Measurements from ENCODE around the gene IL27RA. TPM values are rescaled to one million over a fixed set of nuclear protein-coding genes. Genes with fewer than 3 reads are reported as not detected.
"Not testable (repeated sequence)": the region's sequence is repeated elsewhere in the genome, so short reads cannot be mapped to it uniquely, and the experiment has no call there.

Gene IL27RA
- total and polyA plus RNA-seq, 10 donors: 12.8 to 28.7 (median 16.8) TPM

GRCh38 chr19:14022469-14022868 is 9.1 kb upstream of the IL27RA start:
- no peak for DNase-seq
- Histone ChIP-seq H3K27ac (peak overlapping the region in 3 of 8 donors; percentile 53 to 74 (median 69)), H3K27me3 (replicated peaks in 1 of 7) (no peaks in the 10 kb centered on the region), H3K4me3 (no peak overlapping the region), H3K36me3 (no peaks in the 10 kb centered on the region), H3K4me1 (peaks cover 8 to 74% (median 39%) of the 10 kb centered on the region in 6 donors), H3K9me3 (no peaks in the 10 kb centered on the region)
- WGBS, 5 donors: 79 to 92% (median 84%) methylated on average over 4 of the region's 4 CpGs
- intact Hi-C loops (cut with DNase I; ENCODE audit: low total_unique reads): no loop called here
- TF ChIP-seq CTCF (IDR thresholded peaks at IDR 0.05 in 8 of 11, conservative IDR thresholded peaks at IDR 0.05 in 3 of 11) (no peak), POLR2AphosphoS5 (IDR thresholded peaks at IDR 0.05) (no peak), POLR2A (IDR thresholded peaks at IDR 0.05) (no peak)

- WGBS, 5 donors: 46 to 61% (median 52%) methylated on average over 9 of the region's 9 CpGs
- H3K27ac ChIP-seq: peak overlapping the region; percentile 1 to 74 (median 61)
These were observed 7.9 kb upstream of the IL27RA start for GRCh38 chr19:14023404-14024235.

GRCh38 chr19:14026652-14027192 is 4.8 kb upstream of the IL27RA start:
- 84 to 97% (median 94%) methylated on average over 5 of the region's 5 CpGs for WGBS, 5 donors
- H3K4me3 ChIP-seq; H3K9me3 ChIP-seq; DNase-seq; H3K36me3 ChIP-seq; intact Hi-C loops (cut with DNase I; ENCODE audit: low total_unique reads); H3K27me3 ChIP-seq (replicated peaks in 1 of 7): not testable (repeated sequence)
- peak overlapping the region in 2 of 8 donors; percentile 46 to 74 for H3K27ac ChIP-seq
- H3K4me1 ChIP-seq: peaks cover 5 to 78% (median 34%) of the 10 kb centered on the region in 6 donors

More at GRCh38 chr19:14023404-14024235, 7.9 kb upstream of the IL27RA start:
- peaks cover 0 to 72% (median 29%) of the 10 kb centered on the region in 6 donors for H3K4me1 ChIP-seq
- H3K4me3 ChIP-seq: no peak overlapping the region
- H3K36me3 ChIP-seq: no peaks in the 10 kb centered on the region
- no peaks in the 10 kb centered on the region for H3K9me3 ChIP-seq
- TF ChIP-seq CTCF (IDR thresholded peaks at IDR 0.05 in 8 of 11, conservative IDR thresholded peaks at IDR 0.05 in 3 of 11): peak in 10 of 11 experiments; percentile 12 to 69 (median 62)
- no peak for TF ChIP-seq POLR2A (IDR thresholded peaks at IDR 0.05)
- TF ChIP-seq POLR2AphosphoS5 (IDR thresholded peaks at IDR 0.05): peak in 2 of 3 donors; percentile 52 to 78
- DNase-seq: peak; percentile 82
- intact Hi-C loops (cut with DNase I; ENCODE audit: low total_unique reads): no loop called here
- H3K27me3 ChIP-seq (replicated peaks in 1 of 7): no peaks in the 10 kb centered on the region

GRCh38 chr19:14027856-14028450 is 3.6 kb upstream of the IL27RA start, which contains the start of gene RLN3:
RLN3 (plus strand) TSS chr19:14028148; CDS start chr19:14028205, 57 bp downstream.
- H3K4me1 ChIP-seq: peaks cover 5 to 79% (median 37%) of the 10 kb centered on the region in 6 donors
- H3K4me3 ChIP-seq: no peak within 1 kb of the TSS
- WGBS, 5 donors: 77 to 87% (median 82%) methylated on average over 19 to 24 of the region's 24 CpGs
- H3K27ac ChIP-seq: peak within 1 kb of the TSS in 1 of 8 donors; percentile 74
- DNase-seq: no peak
- TF ChIP-seq POLR2A (IDR thresholded peaks at IDR 0.05) (no peak), POLR2AphosphoS5 (IDR thresholded peaks at IDR 0.05) (no peak)
- H3K27me3 ChIP-seq (replicated peaks in 1 of 7): no peaks in the 10 kb centered on the region
- intact Hi-C loops (cut with DNase I; ENCODE audit: low total_unique reads): no loop called here
- H3K9me3 ChIP-seq: no peaks in the 10 kb centered on the region
- H3K36me3 ChIP-seq: no peaks in the 10 kb centered on the region
